Kidney glomerular epithelial cell (primary cell): ENCODE measurements around the gene APOBEC3A.
"Not testable (repeated sequence)": the region's sequence is repeated elsewhere in the genome, so short reads cannot be mapped to it uniquely, and the experiment has no call there.

Experiments used
- DNase-seq: peaks from one replicate; lab custom pipeline; 2025; lab: John Stamatoyannopoulos, UW

Gene APOBEC3A

GRCh38 chr22:38943201-38943600, 14.2 kb upstream of the APOBEC3A start:
- no peak for DNase-seq

GRCh38 chr22:38943882-38944281, 13.5 kb upstream of the APOBEC3A start:
- no peak for DNase-seq

DNA sequence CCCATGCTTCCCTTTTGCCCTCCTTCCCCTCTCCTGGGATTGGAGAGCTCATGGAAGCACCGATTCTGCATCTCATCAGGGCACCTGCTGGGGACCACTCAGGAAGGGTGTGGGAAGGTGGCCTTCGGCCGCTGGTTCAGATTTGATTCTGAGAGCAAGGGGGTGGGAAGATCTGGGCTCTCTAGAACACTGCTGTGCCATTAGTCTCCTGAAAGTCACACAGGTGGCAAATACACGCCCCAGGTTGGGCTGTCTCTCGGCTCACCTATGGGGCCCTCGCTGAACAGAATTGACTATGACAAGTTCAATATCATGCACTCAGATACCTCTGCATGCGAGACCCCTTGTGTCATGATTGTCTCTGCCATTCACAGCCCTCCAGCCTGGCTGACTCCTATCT, 12.8 kb upstream of the APOBEC3A start:
- no peak for DNase-seq

DNA sequence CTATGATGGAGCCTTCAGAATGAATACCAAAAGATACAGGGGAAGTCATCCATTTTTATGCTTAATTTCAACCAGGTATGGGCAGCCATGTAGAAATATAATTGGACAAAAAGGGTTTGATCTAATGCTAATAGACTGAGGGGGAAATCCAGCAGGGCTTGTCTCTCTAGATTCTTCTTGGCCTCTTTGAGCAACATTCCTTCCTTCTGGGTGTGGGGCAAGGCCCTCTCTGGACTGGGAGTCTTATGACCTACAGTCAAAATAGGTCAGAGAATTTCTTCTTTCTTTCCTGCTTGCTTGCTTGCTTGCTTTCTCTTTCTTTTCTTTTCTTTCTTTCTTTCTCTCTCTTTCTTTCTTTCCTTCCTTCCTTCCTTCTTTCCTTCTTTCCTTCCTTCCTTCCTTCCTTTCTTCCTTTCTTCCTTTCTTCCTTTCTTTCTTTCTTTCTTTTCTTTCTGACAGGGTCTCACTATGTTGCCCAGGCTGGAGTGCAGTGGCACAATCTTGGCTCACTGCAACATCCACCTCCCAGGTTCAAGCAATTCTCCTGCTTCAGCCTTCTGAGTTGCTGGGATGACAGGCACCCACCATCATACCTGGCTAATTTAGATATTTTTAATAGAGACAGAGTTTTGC, 11.6 kb upstream of the APOBEC3A start:
- not testable (repeated sequence) for DNase-seq

- no peak for DNase-seq
Observed at GRCh38 chr22:38946771-38947170, 10.6 kb upstream of the APOBEC3A start.

- no peak for DNase-seq
Observed at GRCh38 chr22:38947321-38948140, 9.9 kb upstream of the APOBEC3A start.

DNA sequence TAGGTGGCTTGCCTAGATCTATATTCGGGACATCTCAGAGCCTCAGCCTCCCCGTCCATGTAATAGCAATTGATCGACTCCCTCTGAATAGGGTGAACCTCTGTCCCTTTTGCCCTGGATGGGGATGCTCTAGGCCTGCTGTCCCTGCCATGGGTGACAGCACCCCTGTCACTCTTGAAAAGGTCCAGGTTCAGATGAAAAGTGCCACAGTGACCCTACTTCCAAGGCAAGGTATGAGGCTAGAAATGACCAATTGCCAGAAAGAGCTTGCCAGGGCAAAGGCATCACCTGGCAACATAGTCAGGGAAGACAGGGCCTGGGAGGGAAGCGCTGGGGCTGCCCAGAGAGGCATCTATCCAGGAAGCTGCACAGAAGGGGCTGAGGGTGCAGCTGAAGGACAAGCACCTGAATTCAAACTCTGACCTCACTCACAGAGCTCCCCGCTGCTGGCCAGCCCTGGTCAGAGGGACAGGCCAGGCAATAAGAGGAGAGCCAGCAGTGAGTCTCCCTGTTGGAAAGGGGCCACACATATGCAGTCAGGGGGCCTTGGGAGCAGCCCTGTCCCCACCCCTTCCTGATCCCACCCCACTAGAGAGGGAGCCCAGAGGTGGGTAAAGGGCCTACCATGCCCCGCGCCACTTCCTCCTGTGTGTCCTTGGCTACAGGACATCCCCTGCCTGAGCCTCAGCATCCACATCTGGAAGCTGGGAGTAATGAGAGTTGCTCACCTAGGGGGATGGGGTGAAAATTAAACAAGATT, 9.0 kb upstream of the APOBEC3A start:
- no peak for DNase-seq

DNA sequence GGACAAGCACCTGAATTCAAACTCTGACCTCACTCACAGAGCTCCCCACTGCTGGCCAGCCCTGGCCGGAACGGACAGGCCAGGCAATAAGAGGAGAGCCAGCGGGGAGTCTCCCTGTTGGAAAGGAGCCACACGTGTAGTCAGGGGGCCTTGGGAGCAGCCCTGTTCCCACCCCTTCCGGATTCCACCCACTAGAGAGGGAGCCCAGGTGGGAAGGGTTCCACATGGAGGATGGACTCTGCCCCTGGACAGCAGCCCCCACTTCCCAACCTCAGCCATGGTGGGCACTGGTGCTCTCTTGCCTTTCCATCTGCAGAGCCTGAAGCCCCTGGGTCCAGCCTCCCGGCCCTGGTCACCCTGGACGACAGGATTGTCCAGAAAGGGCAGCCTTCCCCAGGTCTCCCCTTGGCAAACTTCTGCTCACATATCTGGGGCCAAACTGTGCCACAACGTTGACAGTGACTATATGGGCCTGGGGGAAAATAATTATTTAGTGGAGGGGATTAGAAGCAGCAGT, 7.5 kb upstream of the APOBEC3A start:
- DNase-seq, result no peak

DNA sequence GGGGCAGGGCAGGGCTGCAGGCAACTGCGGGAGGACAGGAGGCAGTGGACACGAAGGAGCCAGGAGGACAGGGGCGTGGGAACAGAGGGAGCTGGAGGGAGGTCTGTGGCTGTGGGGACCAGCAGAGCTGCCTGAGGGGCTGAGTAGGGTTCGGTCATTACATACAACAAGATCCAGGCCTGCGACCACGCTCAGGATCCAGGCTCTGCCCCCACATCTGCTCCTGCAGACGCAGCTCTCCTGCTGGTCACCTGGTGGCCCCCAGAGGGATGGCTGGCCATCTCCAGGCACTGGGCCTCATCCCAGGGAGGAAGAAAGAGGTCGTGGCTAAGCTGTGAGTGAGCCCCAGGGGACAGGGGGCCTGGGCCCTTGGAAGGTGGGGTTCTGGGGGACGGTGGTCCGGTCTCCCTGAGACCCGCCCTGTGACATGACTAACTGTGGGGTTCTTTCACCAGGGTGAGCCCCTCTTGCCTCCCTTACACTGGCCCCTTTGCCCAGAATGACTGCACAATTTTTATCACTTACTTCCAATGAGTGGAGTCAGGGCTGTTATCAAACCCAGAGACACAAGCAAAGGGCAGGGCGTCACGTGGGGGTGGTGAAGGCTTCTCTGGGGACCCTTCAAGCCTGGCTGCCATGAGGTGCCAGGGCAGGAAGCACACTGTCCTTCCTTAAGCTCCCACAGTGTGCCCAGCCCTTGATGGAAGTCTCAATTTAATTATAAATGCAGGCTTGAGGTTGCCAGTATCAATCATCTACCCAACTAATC, 6.7 kb upstream of the APOBEC3A start:
- DNase-seq, result no peak

GRCh38 chr22:38951734-38952133, 5.7 kb upstream of the APOBEC3A start:
- no peak for DNase-seq

DNA sequence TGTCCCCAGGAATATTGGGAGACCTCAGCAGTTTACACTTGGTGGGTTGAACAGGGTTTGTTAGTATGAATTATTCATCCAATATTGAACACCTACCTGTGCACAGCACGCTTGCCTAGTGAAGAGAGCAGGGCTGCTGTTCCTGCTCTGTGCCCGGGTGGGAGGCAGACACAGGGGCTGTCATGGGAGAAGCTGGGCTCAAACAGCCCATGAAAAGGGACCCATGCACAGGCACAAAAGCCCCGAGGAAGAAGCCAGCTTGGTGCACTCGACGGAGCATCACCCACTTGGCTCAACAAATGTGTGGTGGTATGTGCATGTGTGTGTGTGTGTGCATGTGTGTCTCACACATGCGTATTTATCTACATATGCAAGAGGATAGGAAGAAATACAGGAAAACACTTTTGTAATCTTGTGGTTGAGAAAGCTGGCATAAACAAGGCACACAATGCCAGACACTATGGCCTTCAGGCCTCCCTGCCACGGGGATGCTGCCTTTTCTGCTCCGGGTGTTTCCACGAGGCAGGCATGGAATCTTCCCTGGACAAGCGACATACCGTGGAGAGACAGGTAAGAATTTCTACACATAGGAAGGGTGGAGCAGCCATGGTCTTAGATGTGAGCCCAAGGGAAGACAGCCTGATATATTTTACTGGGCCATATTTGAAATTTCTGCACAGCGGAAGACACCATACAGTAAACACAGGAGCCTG, 5.0 kb upstream of the APOBEC3A start:
- DNase-seq, result no peak

- DNase-seq, result no peak
Observed at GRCh38 chr22:38953091-38953490, 4.3 kb upstream of the APOBEC3A start.

DNA sequence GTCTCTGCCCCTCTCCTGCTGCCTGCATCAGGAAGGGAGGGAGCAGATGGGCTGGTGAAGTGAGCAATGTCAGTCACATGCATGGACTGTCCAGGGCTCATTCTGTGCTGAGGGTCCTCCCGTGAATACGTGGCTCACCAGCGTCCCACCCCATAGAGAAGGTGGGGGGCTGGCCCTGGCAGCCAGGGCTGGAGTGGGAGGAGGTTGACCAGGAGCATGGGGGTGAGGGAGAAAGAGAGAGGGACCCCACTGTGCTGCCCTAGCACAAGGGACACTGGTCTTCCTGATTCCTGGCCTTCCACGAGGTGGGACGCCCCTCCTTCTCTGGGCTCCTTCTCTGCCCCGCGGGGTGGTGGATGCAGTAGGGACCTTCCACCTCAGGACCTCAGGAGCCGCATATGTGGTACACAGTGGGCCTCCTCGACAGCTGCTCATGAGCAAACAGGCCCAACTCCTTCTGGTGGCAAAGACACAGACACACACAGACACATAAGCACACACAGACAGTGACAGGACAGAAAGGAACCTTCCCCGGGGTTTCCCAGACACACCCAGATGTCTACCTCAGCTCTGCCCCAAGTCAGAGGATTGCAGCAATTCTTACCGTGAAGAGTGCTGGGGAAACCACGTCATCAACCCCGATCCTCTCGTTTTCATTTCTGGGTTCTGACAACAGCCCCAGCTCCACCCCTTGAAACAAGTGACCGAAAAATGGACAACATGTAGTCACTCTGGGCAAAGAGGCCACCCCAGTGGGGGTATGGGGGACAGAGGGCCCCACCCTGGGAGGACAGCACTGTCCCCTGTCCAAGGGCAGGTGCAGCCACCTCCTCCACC, 3.6 kb upstream of the APOBEC3A start:
- no peak for DNase-seq

- DNase-seq, result no peak
Observed at GRCh38 chr22:38954414-38955043, 2.9 kb upstream of the APOBEC3A start.

DNA sequence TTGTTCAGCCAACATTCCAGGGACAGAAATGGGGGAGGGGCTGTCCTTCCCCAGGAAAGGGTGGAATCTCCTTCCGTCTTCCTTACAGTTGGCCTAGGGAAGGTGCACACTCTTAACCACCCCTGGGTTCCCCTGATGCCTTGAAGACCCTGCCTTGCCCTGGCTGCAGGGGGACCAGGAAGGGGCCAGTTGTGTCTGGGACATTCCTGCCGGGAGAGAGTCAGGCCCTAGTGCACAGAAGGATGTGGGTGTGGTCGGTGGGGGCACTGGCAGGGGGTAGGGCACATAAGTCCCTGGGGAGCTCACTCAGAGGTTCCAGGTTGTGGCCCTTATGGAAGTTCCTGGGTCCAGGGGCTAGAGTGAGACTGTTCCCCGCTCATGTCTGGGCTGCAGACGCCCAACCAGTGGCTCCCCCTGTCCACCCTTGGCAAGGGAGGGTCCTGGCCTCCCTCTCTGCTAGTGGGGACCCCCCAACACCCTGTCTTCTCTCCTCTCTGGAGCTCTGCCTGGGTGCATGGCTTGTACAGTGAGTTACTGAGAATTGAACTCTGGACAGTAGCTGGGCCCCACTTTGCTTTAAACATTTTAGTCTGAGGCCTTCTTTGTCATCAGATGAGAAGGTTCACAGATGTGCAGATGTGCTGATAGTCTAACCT, 2.0 kb upstream of the APOBEC3A start:
- DNase-seq, result no peak

- DNase-seq, result no peak
Observed at GRCh38 chr22:38955926-38956325, 1.5 kb upstream of the APOBEC3A start.

- no peak for DNase-seq
Observed at GRCh38 chr22:38956551-38956950, 858 bp upstream of the APOBEC3A start.

- no peak for DNase-seq
Observed at GRCh38 chr22:38957808-38958650, 620 bp downstream of the APOBEC3A start.

DNA sequence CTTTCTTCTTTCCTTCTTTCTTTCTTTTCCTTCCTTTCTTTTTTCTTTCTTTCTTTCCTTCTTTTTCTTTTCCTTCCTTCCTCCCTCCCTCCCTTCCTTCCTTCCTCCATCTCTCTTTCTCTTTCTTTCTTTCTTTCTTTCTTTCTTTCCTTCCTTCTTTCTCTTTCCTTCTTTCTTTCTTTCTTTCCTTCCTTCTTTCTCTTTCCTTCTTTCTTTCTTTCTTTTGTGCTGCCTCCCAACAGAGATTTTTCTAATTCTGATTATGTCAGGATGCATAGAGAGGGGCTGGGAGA, 1.2 kb downstream of the APOBEC3A start:
- not testable (repeated sequence) for DNase-seq
